Vagina (tissue), 2 donors: ENCODE data around the gene ERCC5.

Experiments
- POLR2AphosphoS5 ChIP-seq, 2 donors: sonication (generic); formaldehyde crosslinking; IDR thresholded peaks; one replicate each; pipeline ENCODE4 v1.9.0; 2017; ENCODE audit warnings: antibody characterized with exemption in 2 of 2, mild to moderate bottlenecking in 2 of 2, low read depth in 1 of 2; ENCODE audit not compliant: insufficient read depth in 1 of 2
- TF ChIP-seq, protein P1 (sequence below), 3 experiments: fragments of 450-650 bp in 2 of 3; fragments of 200-600 bp in 1 of 3; sonication (generic) in 1 of 3; IDR thresholded peaks; one replicate each; pipeline ENCODE4 v1.5.1; 2017 to 2019; ENCODE audit warnings: antibody characterized with exemption in 3 of 3, mild to moderate bottlenecking in 2 of 3, moderate library complexity in 2 of 3

DNA sequence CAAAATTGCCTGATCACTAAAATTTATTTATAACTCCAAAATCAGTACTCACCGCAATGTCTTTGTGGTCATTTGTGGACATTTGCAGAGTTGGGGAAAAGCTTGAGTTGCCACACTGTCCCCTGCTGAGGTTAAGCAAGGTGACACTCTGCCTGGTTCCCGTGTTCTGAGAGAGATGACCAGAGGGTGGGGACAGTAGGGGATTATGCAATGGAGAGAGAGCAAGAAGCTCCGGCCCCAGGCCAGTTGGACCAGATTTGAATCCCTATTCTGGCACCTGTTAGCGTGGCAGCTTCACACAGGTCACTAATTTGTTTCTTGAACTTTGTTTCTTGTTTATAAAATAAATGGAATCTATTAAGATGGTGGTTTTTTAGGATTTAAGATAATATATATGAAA lies 17.8 kb downstream of the ERCC5 start:
- TF ChIP-seq, protein P1, sequence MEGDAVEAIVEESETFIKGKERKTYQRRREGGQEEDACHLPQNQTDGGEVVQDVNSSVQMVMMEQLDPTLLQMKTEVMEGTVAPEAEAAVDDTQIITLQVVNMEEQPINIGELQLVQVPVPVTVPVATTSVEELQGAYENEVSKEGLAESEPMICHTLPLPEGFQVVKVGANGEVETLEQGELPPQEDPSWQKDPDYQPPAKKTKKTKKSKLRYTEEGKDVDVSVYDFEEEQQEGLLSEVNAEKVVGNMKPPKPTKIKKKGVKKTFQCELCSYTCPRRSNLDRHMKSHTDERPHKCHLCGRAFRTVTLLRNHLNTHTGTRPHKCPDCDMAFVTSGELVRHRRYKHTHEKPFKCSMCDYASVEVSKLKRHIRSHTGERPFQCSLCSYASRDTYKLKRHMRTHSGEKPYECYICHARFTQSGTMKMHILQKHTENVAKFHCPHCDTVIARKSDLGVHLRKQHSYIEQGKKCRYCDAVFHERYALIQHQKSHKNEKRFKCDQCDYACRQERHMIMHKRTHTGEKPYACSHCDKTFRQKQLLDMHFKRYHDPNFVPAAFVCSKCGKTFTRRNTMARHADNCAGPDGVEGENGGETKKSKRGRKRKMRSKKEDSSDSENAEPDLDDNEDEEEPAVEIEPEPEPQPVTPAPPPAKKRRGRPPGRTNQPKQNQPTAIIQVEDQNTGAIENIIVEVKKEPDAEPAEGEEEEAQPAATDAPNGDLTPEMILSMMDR (IDR thresholded peaks at IDR 0.05) = no peak
- no peak for TF ChIP-seq POLR2AphosphoS5 (IDR thresholded peaks at IDR 0.05; ENCODE audit: insufficient read depth in 1 of 2, low read depth in 1 of 2)
